WTC11 (cell line): Measurements from ENCODE around the gene CCNH. TPM values are rescaled to one million over a fixed set of nuclear protein-coding genes. Genes with fewer than 3 reads are reported as not detected.

Experiments used
- ATAC-seq: fragments of 200-7000 bp; cut with Tn5 transposase; 2 replicates; pipeline ENCODE4 v1.10.0; 2021; ENCODE audit warnings: mild to moderate bottlenecking, moderate library complexity
- CTCF ChIA-PET: fragments of 300-600 bp; sonication (Branson Sonifier 250); formaldehyde crosslinking; loops from one replicate; lab custom pipeline; 2021; ENCODE audit warnings: antibody characterized with exemption; lab: Charles Lee
- POLR2A ChIA-PET: fragments of 350-600 bp; sonication (Branson Sonifier 250); formaldehyde crosslinking; loops from one replicate; lab custom pipeline; 2021; ENCODE audit warnings: antibody characterized with exemption; lab: Charles Lee
- DNase-seq: peaks from one replicate; pipeline ENCODE4 v3.0.0; 2021; ENCODE audit warnings: low spot score
- H3K27ac Mint-ChIP-seq: 2 replicates; pipeline ENCODE4 v1.8.0; 2021; ENCODE audit warnings: mixed read lengths
- H3K27me3 Mint-ChIP-seq: 2 replicates; pipeline ENCODE4 v1.8.0; 2021; ENCODE audit warnings: low read depth, mild to moderate bottlenecking, moderate library complexity, mixed read lengths
- H3K36me3 Mint-ChIP-seq: 2 replicates; pipeline ENCODE4 v1.8.0; 2021; ENCODE audit warnings: mixed read lengths
- H3K4me1 Mint-ChIP-seq: 2 replicates; pipeline ENCODE4 v1.8.0; 2022; ENCODE audit warnings: mixed read lengths
- H3K4me3 Mint-ChIP-seq: 2 replicates; pipeline ENCODE4 v1.8.0; 2021; ENCODE audit warnings: mild to moderate bottlenecking, moderate library complexity, mixed read lengths
- H3K9me3 Mint-ChIP-seq: 2 replicates; pipeline ENCODE4 v1.8.0; 2021; ENCODE audit warnings: mixed read lengths
- AR ChIP-seq: fragments of 250-450 bp; sonication (Bioruptor Pico); IDR thresholded peaks from 2 replicates; pipeline ENCODE4 v1.9.0; 2021; ENCODE audit warnings: mild to moderate bottlenecking
- ARID4B ChIP-seq: sonication (generic); formaldehyde crosslinking; IDR thresholded peaks from 2 replicates; pipeline ENCODE4 v1.8.0; 2023; ENCODE audit warnings: missing genetic modification reagents, mild to moderate bottlenecking, borderline replicate concordance
- E2F4 ChIP-seq: sonication (generic); formaldehyde crosslinking; IDR thresholded peaks from 2 replicates; pipeline ENCODE4 v1.8.1; 2022; ENCODE audit warnings: low read depth, mild to moderate bottlenecking, moderate library complexity, missing genetic modification reagents, borderline replicate concordance
- ESRRA ChIP-seq: sonication (generic); formaldehyde crosslinking; IDR thresholded peaks from 2 replicates; pipeline ENCODE4 v1.8.1; 2022; ENCODE audit warnings: mild to moderate bottlenecking, missing genetic modification reagents, borderline replicate concordance
- FOXK1 ChIP-seq: sonication (generic); formaldehyde crosslinking; IDR thresholded peaks from 2 replicates; pipeline ENCODE4 v1.8.0; 2022; ENCODE audit warnings: mild to moderate bottlenecking, moderate library complexity, missing genetic modification reagents
- GABPB1 ChIP-seq: sonication (generic); formaldehyde crosslinking; IDR thresholded peaks from 2 replicates; pipeline ENCODE4 v1.8.1; 2023; ENCODE audit warnings: mild to moderate bottlenecking, missing genetic modification reagents
- NFATC4 ChIP-seq: fragments of 250-450 bp; sonication (Bioruptor Pico); IDR thresholded peaks from 2 replicates; pipeline ENCODE4 v1.9.0; 2021; ENCODE audit warnings: mild to moderate bottlenecking
- OVOL2 ChIP-seq: fragments of 250-450 bp; sonication (Bioruptor Pico); IDR thresholded peaks from 2 replicates; pipeline ENCODE4 v1.9.0; 2021; ENCODE audit warnings: mild to moderate bottlenecking, borderline replicate concordance
- ZNF416 ChIP-seq: fragments of 250-450 bp; sonication (Bioruptor Pico); IDR thresholded peaks from 2 replicates; pipeline ENCODE4 v1.9.0; 2021; ENCODE audit warnings: mild to moderate bottlenecking, inconsistent platforms
- ZNF512 ChIP-seq: sonication (generic); formaldehyde crosslinking; IDR thresholded peaks from 2 replicates; pipeline ENCODE4 v1.8.1; 2022; ENCODE audit warnings: missing genetic modification reagents, borderline replicate concordance
- ZSCAN18 ChIP-seq: fragments of 250-450 bp; sonication (Bioruptor Pico); IDR thresholded peaks from 2 replicates; pipeline ENCODE4 v2.1.2; 2022; ENCODE audit warnings: mild to moderate bottlenecking, moderate library complexity
- total RNA-seq: library from RNA; stranded (reverse); gene quantifications from 3 replicates; pipeline ENCODE4 v1.2.3, GENCODE V29; 2021

CCNH gene
- total RNA-seq, 1 experiment from 2014 or later = 35.3 TPM

GRCh38 chr5:87361031-87361445 lies 51.7 kb downstream of the CCNH start (continued):
- TF ChIP-seq ZSCAN18 (no peak), OVOL2 (CRISPR knock-in tag) (no peak)

- H3K36me3 Mint-ChIP-seq = peaks cover 6% of the 10 kb centered on the region
- CTCF ChIA-PET = no interaction called here
Observed at GRCh38 chr5:87360132-87360531, 52.6 kb downstream of the CCNH start.

More at GRCh38 chr5:87360132-87360531, 52.6 kb downstream of the CCNH start:
- Mint-ChIP-seq H3K4me1 (peaks cover 17% of the 10 kb centered on the region), H3K9me3 (no peaks in the 10 kb centered on the region), H3K27me3 (no peaks in the 10 kb centered on the region), H3K27ac (no peak overlapping the region), H3K4me3 (no peak overlapping the region)
- POLR2A ChIA-PET = no interaction called here
- DNase-seq (no peak), ATAC-seq (no peak)
- TF ChIP-seq E2F4 (CRISPR knock-in tag) = no peak
- TF ChIP-seq AR (CRISPR knock-in tag) = no peak
- no peak for TF ChIP-seq ARID4B (CRISPR knock-in tag)
- TF ChIP-seq GABPB1 (CRISPR knock-in tag) = no peak
- no peak for TF ChIP-seq FOXK1 (CRISPR knock-in tag)
- no peak for TF ChIP-seq ESRRA (CRISPR knock-in tag)
- no peak for TF ChIP-seq NFATC4 (CRISPR knock-in tag)
- TF ChIP-seq ZNF512 (CRISPR knock-in tag) = no peak
- no peak for TF ChIP-seq ZNF416 (CRISPR knock-in tag)
